Skin of body (tissue), 2 donors: Measurements from ENCODE around the gene SRGAP2. TPM values are rescaled to one million over a fixed set of nuclear protein-coding genes. Genes with fewer than 3 reads are reported as not detected.
"Not testable (repeated sequence)": the region's sequence is repeated elsewhere in the genome, so short reads cannot be mapped to it uniquely, and the experiment has no call there.

Source experiments
- DNase-seq: peaks from one replicate; lab custom pipeline; 2025; lab: John Stamatoyannopoulos, UW
- total RNA-seq: library from RNA; depleted of rRNA; stranded (reverse); fragments of >200 nt; gene quantifications from one replicate; pipeline ENCODE4 v1.2.3, GENCODE V29; 2014

SRGAP2 gene
- total RNA-seq, 1 donor from 2014 or later: 63.4 TPM

GRCh38 chr1:206205569-206205968, 2.2 kb downstream of the SRGAP2 start:
- DNase-seq: not testable (repeated sequence)

- not testable (repeated sequence) for DNase-seq
These were observed 7.5 kb downstream of the SRGAP2 start for GRCh38 chr1:206210802-206211201.

GRCh38 chr1:206215600-206216392, 12.5 kb downstream of the SRGAP2 start:
- not testable (repeated sequence) for DNase-seq

- DNase-seq: not testable (repeated sequence)
These were observed 14.9 kb downstream of the SRGAP2 start for GRCh38 chr1:206218285-206218684.

GRCh38 chr1:206218765-206219164, 15.4 kb downstream of the SRGAP2 start:
- not testable (repeated sequence) for DNase-seq

- not testable (repeated sequence) for DNase-seq
These were observed 16.4 kb downstream of the SRGAP2 start for GRCh38 chr1:206219514-206220331.

GRCh38 chr1:206220332-206221000, 17.1 kb downstream of the SRGAP2 start:
- DNase-seq: not testable (repeated sequence)

GRCh38 chr1:206221585-206221984, 18.2 kb downstream of the SRGAP2 start:
- DNase-seq: not testable (repeated sequence)

- DNase-seq: not testable (repeated sequence)
These were observed 20.9 kb downstream of the SRGAP2 start for GRCh38 chr1:206224190-206224776.

GRCh38 chr1:206225386-206225785, 22.0 kb downstream of the SRGAP2 start:
- DNase-seq: not testable (repeated sequence)

- DNase-seq: not testable (repeated sequence)
These were observed 23.5 kb downstream of the SRGAP2 start for GRCh38 chr1:206226886-206227285.

- not testable (repeated sequence) for DNase-seq
These were observed 25.9 kb downstream of the SRGAP2 start for GRCh38 chr1:206229286-206229685.

GRCh38 chr1:206231989-206232388, 28.6 kb downstream of the SRGAP2 start:
- DNase-seq: not testable (repeated sequence)

GRCh38 chr1:206232970-206233645, 29.8 kb downstream of the SRGAP2 start:
- not testable (repeated sequence) for DNase-seq

- not testable (repeated sequence) for DNase-seq
These were observed 31.0 kb downstream of the SRGAP2 start for GRCh38 chr1:206234189-206234916.

- DNase-seq: not testable (repeated sequence)
These were observed 31.8 kb downstream of the SRGAP2 start for GRCh38 chr1:206235190-206235589.

- peak; percentile 51 for DNase-seq
These were observed 36.9 kb downstream of the SRGAP2 start for GRCh38 chr1:206240288-206240687.

GRCh38 chr1:206243335-206243734, 40.0 kb downstream of the SRGAP2 start:
- not testable (repeated sequence) for DNase-seq

GRCh38 chr1:206245479-206245878, 42.1 kb downstream of the SRGAP2 start:
- DNase-seq: not testable (repeated sequence)
